HEK293T (cell line): ENCODE results near the gene PNP.

Experiments
- BHLHE40 ChIP-seq: fragments of 450-650 bp; IDR thresholded peaks from 2 replicates; pipeline ENCODE4 v1.6.1; 2016; ENCODE audit warnings: mild to moderate bottlenecking, moderate library complexity, borderline replicate concordance
- FOXA1 ChIP-seq: fragments of 450-650 bp; IDR thresholded peaks from 2 replicates; pipeline ENCODE4 v1.6.1; 2016; ENCODE audit warnings: mild to moderate bottlenecking
- HDGF ChIP-seq: fragments of 450-650 bp; IDR thresholded peaks from 2 replicates; pipeline ENCODE4 v1.6.1; 2017; ENCODE audit warnings: antibody characterized with exemption, borderline replicate concordance
- NFRKB ChIP-seq: fragments of 450-650 bp; IDR thresholded peaks from 2 replicates; pipeline ENCODE4 v1.6.1; 2016; ENCODE audit warnings: mild to moderate bottlenecking, moderate library complexity
- SUZ12 ChIP-seq: fragments of 450-650 bp; IDR thresholded peaks from 2 replicates; pipeline ENCODE4 v1.6.1; 2016; ENCODE audit warnings: mild to moderate bottlenecking
- TF ChIP-seq, protein P1 (sequence below): fragments of 450-650 bp; IDR thresholded peaks from 2 replicates; pipeline ENCODE4 v1.6.1; 2016

DNA sequence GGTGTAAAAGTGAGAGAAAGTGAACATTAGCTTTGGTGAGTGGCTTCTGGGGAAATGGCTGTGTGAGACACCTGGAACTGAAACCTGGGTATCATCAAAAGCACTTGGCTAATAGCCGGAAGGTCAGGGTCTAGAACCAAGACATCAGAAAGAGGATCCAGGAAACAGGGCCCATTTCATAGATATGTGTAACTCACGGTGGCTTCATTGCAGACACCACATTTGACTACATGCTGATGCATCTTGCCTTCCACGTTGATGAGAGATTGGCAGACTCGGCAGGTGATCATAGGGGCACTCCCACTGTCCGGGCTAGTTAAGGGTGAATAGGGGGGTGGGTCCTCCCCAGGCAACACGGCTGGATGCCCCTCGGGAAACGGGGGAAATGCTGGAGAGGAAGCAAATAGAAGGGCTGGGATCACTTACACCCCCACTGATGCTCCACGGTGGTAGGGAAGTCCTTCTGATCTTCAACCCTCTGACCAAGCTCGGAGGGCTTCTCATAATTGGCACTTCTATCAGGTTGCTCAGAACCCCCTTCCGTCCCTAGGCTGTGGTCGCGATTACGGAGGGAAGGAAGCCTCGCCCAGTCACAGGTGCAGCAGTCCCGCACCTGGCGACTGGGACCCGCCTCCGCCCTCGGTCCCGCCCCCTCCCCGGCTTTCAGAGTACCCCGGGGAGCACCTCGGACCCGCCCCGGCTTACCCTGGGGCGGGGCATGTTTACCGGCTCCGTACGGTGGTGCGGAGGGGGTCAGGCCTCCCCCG is 8.6 kb upstream of the PNP start:
- TF ChIP-seq BHLHE40 (no peak), HDGF (no peak), FOXA1 (no peak), NFRKB (no peak), SUZ12 (no peak)
- TF ChIP-seq, protein P1, sequence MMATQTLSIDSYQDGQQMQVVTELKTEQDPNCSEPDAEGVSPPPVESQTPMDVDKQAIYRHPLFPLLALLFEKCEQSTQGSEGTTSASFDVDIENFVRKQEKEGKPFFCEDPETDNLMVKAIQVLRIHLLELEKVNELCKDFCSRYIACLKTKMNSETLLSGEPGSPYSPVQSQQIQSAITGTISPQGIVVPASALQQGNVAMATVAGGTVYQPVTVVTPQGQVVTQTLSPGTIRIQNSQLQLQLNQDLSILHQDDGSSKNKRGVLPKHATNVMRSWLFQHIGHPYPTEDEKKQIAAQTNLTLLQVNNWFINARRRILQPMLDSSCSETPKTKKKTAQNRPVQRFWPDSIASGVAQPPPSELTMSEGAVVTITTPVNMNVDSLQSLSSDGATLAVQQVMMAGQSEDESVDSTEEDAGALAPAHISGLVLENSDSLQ = no peak
